Adrenal gland (tissue), 12 donors: ENCODE results near the gene SLC6A18. TPM values are rescaled to one million over a fixed set of nuclear protein-coding genes. Genes with fewer than 3 reads are reported as not detected.

Experiments used
- DNase-seq, 7 donors: peaks; one replicate each; pipeline ENCODE4 v3.0.0-alpha.2; 2019 to 2020
- H3K27ac ChIP-seq, 5 donors: fragments of 200-600 bp; sonication (generic) in 4 of 5; 1 replicate in 3 of 5; 2 replicates in 2 of 5; pipeline versions ENCODE4 v1.5.1 to v1.8.0; 2016 to 2020; ENCODE audit warnings: mild to moderate bottlenecking in 1 of 5
- H3K27me3 ChIP-seq: fragments of 200-600 bp; 2 replicates; pipeline ENCODE4 v1.8.0; 2021
- H3K36me3 ChIP-seq, 2 donors: fragments of 200-600 bp; replicated peaks in 1 of 2; 1 replicate in 1 of 2; 2 replicates in 1 of 2; pipeline versions ENCODE4 v1.5.1 to v1.8.0; 2018 to 2022
- H3K4me1 ChIP-seq, 2 donors: fragments of 200-600 bp; replicated peaks in 1 of 2; 1 replicate in 1 of 2; 2 replicates in 1 of 2; pipeline versions ENCODE4 v1.5.1 to v1.8.0; 2018 to 2021
- H3K4me3 ChIP-seq, 4 donors: fragments of 200-600 bp; sonication (generic) in 3 of 4; one replicate each; pipeline ENCODE4 v1.5.1; 2016 to 2018
- H3K9me3 ChIP-seq, 3 donors: fragments of 200-600 bp; sonication (generic) in 1 of 3; replicated peaks in 1 of 3; 1 replicate in 2 of 3; 2 replicates in 1 of 3; pipeline versions ENCODE4 v1.5.1 to v1.8.0; 2016 to 2021
- POLR2A ChIP-seq, 2 donors: fragments of 450-650 bp; IDR thresholded peaks; one replicate each; pipeline ENCODE4 v1.6.1; 2017; ENCODE audit warnings: antibody characterized with exemption in 2 of 2, mild to moderate bottlenecking in 2 of 2, moderate library complexity in 1 of 2
- whole genome bisulfite sequencing, 4 donors: extraction: QIAGEN DNeasy Blood & Tissue Kit in 2 of 4; methylation state at CpG; one replicate each; pipeline versions ENCODE4 v1.1.5 to v1.1.7; 2013 to 2017; 5-methylcytosine and 5-hydroxymethylcytosine counted together
- intact Hi-C, 2 donors: fragments of 100-400 bp; cut with DNase I; formaldehyde crosslinking; loops; one replicate each; pipeline versions ENCODE4 v1.14.1 to v1.15.0; 2022 to 2023
- polyA plus RNA-seq, 3 donors: library from polyadenylated mRNA; stranded (reverse); fragments of 200-250 nt in 2 of 3; fragments of 350-450 nt in 1 of 3; fragmentation: Illumina TruSeq in 1 of 3; extraction: RNeasy Lipid Tissue Mini Kit (QIAGEN cat#74804) in 1 of 3; gene quantifications; one replicate each; pipeline ENCODE4 v1.2.3, GENCODE V29; 2013 to 2014
- total RNA-seq, 9 donors: library from RNA; depleted of rRNA in 4 of 9; stranded (reverse); fragments of >200 nt in 4 of 9; fragments of 120-200 nt in 1 of 9; fragmentation: NEBNext Ultra II Directional in 1 of 9; extraction: Animal tissue kit (Norgen Biotek cat#: 25700) in 1 of 9; gene quantifications; one replicate each; pipeline versions ENCODE4 v1.1.0 to v1.2.4, GENCODE V29; 2013 to 2023
- TF ChIP-seq, protein P1 (sequence below), 6 experiments: fragments of 450-650 bp in 4 of 6; fragments of 200-600 bp in 2 of 6; sonication (generic) in 1 of 6; IDR thresholded peaks; 1 replicate in 5 of 6; 2 replicates in 1 of 6; pipeline versions ENCODE4 v1.5.1 to v1.8.0; 2016 to 2021; ENCODE audit warnings: antibody characterized with exemption in 6 of 6, mild to moderate bottlenecking in 2 of 6, moderate library complexity in 1 of 6
- donor health status: healthy with polysubstance abuse.
- donor health status: Bipolar disorder and iron deficiency.
- donor health status: DM: yes; HTN: yes; CAD: no.
- donor health status: DM: no; HTN: no; CAD: no.
- donor health status: DM: no; HTN: no; CAD: no.
- donor health status: DM: yes; HTN: yes; CAD: no.

SLC6A18 gene
- total and polyA plus RNA-seq, 12 donors: not detected

- Histone ChIP-seq H3K27me3 (no peaks in the 10 kb centered on the region), H3K9me3 (no peaks in the 10 kb centered on the region), H3K4me1 (no peaks in the 10 kb centered on the region), H3K27ac (no peak overlapping the region), H3K36me3 (no peaks in the 10 kb centered on the region), H3K4me3 (no peak overlapping the region)
- 67 to 76% (median 71%) methylated on average over 9 to 26 of the region's 26 CpGs for WGBS, 4 donors
- TF ChIP-seq, protein P1, sequence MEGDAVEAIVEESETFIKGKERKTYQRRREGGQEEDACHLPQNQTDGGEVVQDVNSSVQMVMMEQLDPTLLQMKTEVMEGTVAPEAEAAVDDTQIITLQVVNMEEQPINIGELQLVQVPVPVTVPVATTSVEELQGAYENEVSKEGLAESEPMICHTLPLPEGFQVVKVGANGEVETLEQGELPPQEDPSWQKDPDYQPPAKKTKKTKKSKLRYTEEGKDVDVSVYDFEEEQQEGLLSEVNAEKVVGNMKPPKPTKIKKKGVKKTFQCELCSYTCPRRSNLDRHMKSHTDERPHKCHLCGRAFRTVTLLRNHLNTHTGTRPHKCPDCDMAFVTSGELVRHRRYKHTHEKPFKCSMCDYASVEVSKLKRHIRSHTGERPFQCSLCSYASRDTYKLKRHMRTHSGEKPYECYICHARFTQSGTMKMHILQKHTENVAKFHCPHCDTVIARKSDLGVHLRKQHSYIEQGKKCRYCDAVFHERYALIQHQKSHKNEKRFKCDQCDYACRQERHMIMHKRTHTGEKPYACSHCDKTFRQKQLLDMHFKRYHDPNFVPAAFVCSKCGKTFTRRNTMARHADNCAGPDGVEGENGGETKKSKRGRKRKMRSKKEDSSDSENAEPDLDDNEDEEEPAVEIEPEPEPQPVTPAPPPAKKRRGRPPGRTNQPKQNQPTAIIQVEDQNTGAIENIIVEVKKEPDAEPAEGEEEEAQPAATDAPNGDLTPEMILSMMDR (IDR thresholded peaks at IDR 0.05): no peak
- no peak for TF ChIP-seq POLR2A (IDR thresholded peaks at IDR 0.05)
- DNase-seq: no peak
- intact Hi-C loops: no loop called here
Measured at GRCh38 chr5:1202026-1202797, 23.0 kb upstream of the SLC6A18 start.

- Histone ChIP-seq H3K4me3 (no peak overlapping the region), H3K27ac (no peak overlapping the region), H3K36me3 (no peaks in the 10 kb centered on the region), H3K27me3 (no peaks in the 10 kb centered on the region), H3K4me1 (no peaks in the 10 kb centered on the region), H3K9me3 (no peaks in the 10 kb centered on the region)
- 77 to 80% (median 78%) methylated on average over 6 to 7 of the region's 7 CpGs for WGBS, 4 donors
- TF ChIP-seq, protein P1 (IDR thresholded peaks at IDR 0.05): no peak
- TF ChIP-seq POLR2A (IDR thresholded peaks at IDR 0.05): no peak
- intact Hi-C loops: no loop called here
- no peak for DNase-seq
Measured at GRCh38 chr5:1202798-1203185, 22.4 kb upstream of the SLC6A18 start.

DNA sequence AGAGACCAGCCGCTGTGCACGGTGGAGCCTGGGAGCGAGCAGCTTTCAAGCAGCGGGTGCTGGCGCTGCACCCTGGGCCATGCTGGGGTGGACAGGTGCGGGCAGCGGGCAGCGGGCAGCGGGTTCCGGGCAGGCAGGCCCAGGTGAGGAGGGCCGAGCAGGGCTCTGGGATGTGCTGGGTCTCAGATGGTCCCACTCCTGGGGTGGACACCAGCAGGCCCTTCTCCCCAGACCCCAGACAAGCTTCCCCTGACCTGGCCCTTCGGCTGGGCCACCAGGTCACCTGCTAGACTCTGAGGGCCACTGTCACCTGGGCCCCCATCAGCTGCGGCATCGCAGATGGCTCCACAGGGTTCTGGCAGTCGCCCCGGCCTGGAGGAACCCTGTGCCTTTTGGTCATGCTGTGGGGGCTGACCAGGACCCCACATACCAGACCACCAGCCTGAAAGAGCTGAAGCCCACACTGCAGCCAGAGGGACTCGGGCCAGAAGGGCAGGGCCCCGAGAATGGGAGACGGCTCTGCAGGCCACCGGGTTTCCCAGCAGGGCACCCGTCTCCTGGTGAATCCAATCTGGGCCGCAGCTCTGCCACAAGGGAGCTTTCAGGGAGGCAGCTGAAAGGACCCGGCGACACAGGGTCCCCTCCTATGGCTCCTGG is 21.7 kb upstream of the SLC6A18 start:
- no peaks in the 10 kb centered on the region for H3K36me3 ChIP-seq
- no peaks in the 10 kb centered on the region for H3K4me1 ChIP-seq
- TF ChIP-seq, protein P1 (IDR thresholded peaks at IDR 0.05): no peak
- TF ChIP-seq POLR2A (IDR thresholded peaks at IDR 0.05): no peak
- 84 to 94% (median 87%) methylated on average over 9 to 24 of the region's 24 CpGs for whole genome bisulfite sequencing, 4 donors
- intact Hi-C loops: no loop called here
- no peaks in the 10 kb centered on the region for H3K9me3 ChIP-seq
- no peak for DNase-seq
- H3K27me3 ChIP-seq: no peaks in the 10 kb centered on the region
- H3K27ac ChIP-seq: no peak overlapping the region
- H3K4me3 ChIP-seq: no peak overlapping the region

- Histone ChIP-seq H3K4me3 (no peak overlapping the region), H3K4me1 (no peaks in the 10 kb centered on the region), H3K36me3 (no peaks in the 10 kb centered on the region), H3K9me3 (no peaks in the 10 kb centered on the region), H3K27ac (no peak overlapping the region), H3K27me3 (no peaks in the 10 kb centered on the region)
- TF ChIP-seq POLR2A (IDR thresholded peaks at IDR 0.05): no peak
- TF ChIP-seq, protein P1 (IDR thresholded peaks at IDR 0.05): no peak
- intact Hi-C loops: no loop called here
- no peak for DNase-seq
- 74 to 83% (median 78%) methylated on average over 10 to 25 of the region's 25 CpGs for WGBS, 4 donors
Measured at GRCh38 chr5:1203968-1204692, 21.1 kb upstream of the SLC6A18 start.
